HepG2 (cell line): ENCODE data around the gene SNRNP200. TPM values are rescaled to one million over a fixed set of nuclear protein-coding genes. Genes with fewer than 3 reads are reported as not detected.

Source experiments
- ATAC-seq: fragments of 200-7000 bp; cut with Tn5 transposase; 3 replicates; pipeline ENCODE4 v1.9.1; 2020; ENCODE audit warnings: mild to moderate bottlenecking, moderate library complexity
- BruUV-seq: library from RNA; stranded (reverse); fragments of 400-500 nt; replicated peaks from 2 replicates; lab custom pipeline; 2021; lab: Mats Ljungman, UMichigan
- CTCF ChIA-PET: fragments of 300-600 bp; formaldehyde crosslinking; extraction: SDS; loops from one replicate; lab custom pipeline; 2021; ENCODE audit warnings: low total read pairs, inconsistent platforms, low intra/inter-chr PET ratio; lab: Yijun Ruan, JAX
- POLR2A ChIA-PET: fragments of 350-600 bp; sonication (Branson Sonifier 250); formaldehyde crosslinking; loops from one replicate; lab custom pipeline; 2020; ENCODE audit warnings: antibody characterized with exemption, inconsistent platforms; lab: Yijun Ruan, JAX
- DNase-seq: peaks from one replicate; pipeline ENCODE4 v3.0.0-alpha.2; 2015; ENCODE audit warnings: low spot score
- FAIRE-seq: peaks from 3 replicates; lab custom pipeline; 2011; peaks lifted over from hg19 to GRCh38; lab: Jason Lieb, UNC
- H2AFZ ChIP-seq: one replicate; pipeline ENCODE4 v1.6.1; 2011; ENCODE audit warnings: low read length, inconsistent platforms
- H3K27ac ChIP-seq: fragments of 300-600 bp; 3 replicates; pipeline ENCODE4 v1.8.0; 2011; ENCODE audit warnings: mixed run types, mild to moderate bottlenecking, mixed read lengths, low read length, inconsistent platforms; ENCODE audit not compliant: insufficient read depth; ENCODE audit errors: extremely low read length
- H3K27me3 ChIP-seq, 2 experiments: fragments of 200-600 bp in 1 of 2; 2 replicates in 1 of 2; 3 replicates in 1 of 2; pipeline versions ENCODE4 v1.6.0 to v1.8.0; 2011; ENCODE audit warnings: low read length in 2 of 2, mild to moderate bottlenecking in 2 of 2, moderate library complexity in 2 of 2, inconsistent platforms in 1 of 2; ENCODE audit not compliant: insufficient read depth in 2 of 2, control insufficient read depth in 1 of 2
- H3K36me3 ChIP-seq, 2 experiments: fragments of 200-600 bp in 1 of 2; replicated peaks in 1 of 2; 2 replicates in 1 of 2; 3 replicates in 1 of 2; pipeline versions ENCODE4 v1.5.1 to v1.8.0; 2011; ENCODE audit warnings: low read length in 2 of 2, inconsistent platforms in 1 of 2; ENCODE audit not compliant: insufficient read depth in 2 of 2, control insufficient read depth in 1 of 2
- H3K4me1 ChIP-seq: 2 replicates; pipeline ENCODE4 v1.5.1; 2012; ENCODE audit warnings: low read length, inconsistent platforms; ENCODE audit not compliant: insufficient read depth
- H3K4me2 ChIP-seq: 2 replicates; pipeline ENCODE4 v1.6.0; 2011; ENCODE audit warnings: low read depth, low read length, inconsistent platforms
- H3K4me3 ChIP-seq, 3 experiments: fragments of 200-600 bp in 1 of 3; sonication (generic), shearing (Covaris generic) in 1 of 3; replicated peaks in 1 of 3; 2 replicates each; pipeline ENCODE4 v1.5.1; 2011 to 2016; ENCODE audit warnings: low read length in 3 of 3, inconsistent platforms in 2 of 3, low read depth in 2 of 3, mild to moderate bottlenecking in 2 of 3, control low read depth in 1 of 3, mixed read lengths in 1 of 3; ENCODE audit not compliant: insufficient read depth in 1 of 3
- H3K79me2 ChIP-seq: one replicate; pipeline ENCODE4 v1.6.1; 2011; ENCODE audit warnings: low read length, inconsistent platforms; ENCODE audit not compliant: insufficient read depth
- H3K9ac ChIP-seq: 2 replicates; pipeline ENCODE4 v1.6.0; 2011; ENCODE audit warnings: mild to moderate bottlenecking, low read depth, low read length, inconsistent platforms; ENCODE audit not compliant: insufficient read depth
- H3K9me3 ChIP-seq: 2 replicates; pipeline ENCODE4 v1.5.1; 2012; ENCODE audit warnings: mild to moderate bottlenecking, low read length
- H4K20me1 ChIP-seq: 2 replicates; pipeline ENCODE4 v1.6.0; 2011; ENCODE audit warnings: inconsistent platforms, mild to moderate bottlenecking, low read length, moderate library complexity; ENCODE audit not compliant: insufficient read depth
- BORCS8-MEF2B ChIP-seq: sonication (generic); formaldehyde crosslinking; IDR thresholded peaks from 2 replicates; pipeline ENCODE4 v1.8.0; 2022; ENCODE audit warnings: mild to moderate bottlenecking, missing genetic modification reagents
- CHD4 ChIP-seq: fragments of 200-600 bp; sonication (generic); IDR thresholded peaks from 2 replicates; pipeline ENCODE4 v1.7.0; 2017; ENCODE audit warnings: mild to moderate bottlenecking, low read length, borderline replicate concordance
- DMTF1 ChIP-seq: sonication (generic); formaldehyde crosslinking; IDR thresholded peaks from 2 replicates; pipeline ENCODE4 v1.4.0; 2020; ENCODE audit warnings: mild to moderate bottlenecking, missing genetic modification reagents
- GTF3A ChIP-seq: sonication (generic); formaldehyde crosslinking; conservative IDR thresholded peaks from 2 replicates; pipeline ENCODE4 v1.4.0; 2020; ENCODE audit warnings: mild to moderate bottlenecking, missing genetic modification reagents
- HMGXB3 ChIP-seq: sonication (generic); formaldehyde crosslinking; IDR thresholded peaks from 2 replicates; pipeline ENCODE4 v1.4.0; 2020; ENCODE audit warnings: missing genetic modification reagents, borderline replicate concordance
- IKZF5 ChIP-seq: IDR thresholded peaks from 2 replicates; pipeline ENCODE4 v1.6.1; 2018; ENCODE audit warnings: missing genetic modification reagents, mild to moderate bottlenecking, missing compliant biosample characterization
- NFYB ChIP-seq: sonication (generic); formaldehyde crosslinking; IDR thresholded peaks from 2 replicates; pipeline ENCODE4 v1.4.0; 2020; ENCODE audit warnings: missing genetic modification reagents
- NR3C1 ChIP-seq: sonication (generic); formaldehyde crosslinking; IDR thresholded peaks from 2 replicates; pipeline ENCODE4 v1.4.0; 2020; ENCODE audit warnings: missing genetic modification reagents
- SNAPC5 ChIP-seq: sonication (generic); formaldehyde crosslinking; IDR thresholded peaks from 2 replicates; pipeline ENCODE4 v1.8.1; 2023; ENCODE audit warnings: mild to moderate bottlenecking, missing genetic modification reagents, borderline replicate concordance
- TAF15 ChIP-seq: fragments of 200-400 bp; formaldehyde crosslinking; IDR thresholded peaks from one replicate; pipeline ENCODE4 v1.6.1; 2018; ENCODE audit warnings: mild to moderate bottlenecking, low read depth, low read length; ENCODE audit not compliant: poor library complexity, severe bottlenecking
- THRA ChIP-seq: sonication (generic); formaldehyde crosslinking; IDR thresholded peaks from 2 replicates; pipeline ENCODE4 v1.4.0; 2020; ENCODE audit warnings: missing genetic modification reagents, borderline replicate concordance
- TSC22D2 ChIP-seq: sonication (generic); formaldehyde crosslinking; IDR thresholded peaks from 2 replicates; pipeline ENCODE4 v1.5.1; 2020; ENCODE audit warnings: missing genetic modification reagents, mild to moderate bottlenecking, borderline replicate concordance
- ZNF607 ChIP-seq: sonication (generic); formaldehyde crosslinking; IDR thresholded peaks from 2 replicates; pipeline ENCODE4 v1.5.1; 2020; ENCODE audit warnings: missing genetic modification reagents, mild to moderate bottlenecking, borderline replicate concordance
- ZNF629 ChIP-seq: sonication (generic); formaldehyde crosslinking; conservative IDR thresholded peaks from 2 replicates; pipeline ENCODE4 v1.5.0; 2020; ENCODE audit warnings: missing genetic modification reagents
- ZNF672 ChIP-seq: sonication (generic); formaldehyde crosslinking; IDR thresholded peaks from 2 replicates; pipeline ENCODE4 v1.8.1; 2022; ENCODE audit warnings: missing genetic modification reagents
- ZNF83 ChIP-seq: sonication (generic); formaldehyde crosslinking; IDR thresholded peaks from 2 replicates; pipeline ENCODE4 v1.4.0; 2020; ENCODE audit warnings: missing genetic modification reagents, mild to moderate bottlenecking, borderline replicate concordance
- WGBS: methylation state at CpG from one replicate; pipeline ENCODE4 v1.1.6; 2017; ENCODE audit warnings: low lambda C conversion rate; 5-methylcytosine and 5-hydroxymethylcytosine counted together
- in situ Hi-C: cut with HindIII; loops from 2 replicates; pipeline ENCODE4 v1.10.0; 2017; ENCODE audit warnings: low pct_unique_long_range_greater_than_20kb; ENCODE audit not compliant: extremely low pct_ligation_motif_present
- intact Hi-C: fragments of 100-400 bp; cut with micrococcal nuclease; formaldehyde crosslinking; loops from one replicate; pipeline ENCODE4 v1.10.0; 2022; ENCODE audit not compliant: unreplicated experiment
- polyA plus RNA-seq, 8 experiments: library from polyadenylated mRNA; depleted of rRNA in 3 of 8; stranded (reverse) in 7 of 8; unstranded in 1 of 8; fragments of >200 nt; fragmentation: Illumina TruSeq in 4 of 8; extraction: Trizol in 4 of 8; gene quantifications; 2 replicates each; pipeline versions ENCODE4 v1.2.1 to v1.2.3, GENCODE V29; 2011 to 2016; ENCODE audit warnings: low read depth in 4 of 8, missing spikeins in 1 of 8, mixed read lengths in 1 of 8; ENCODE audit not compliant: insufficient read depth in 1 of 8
- total RNA-seq, 5 experiments: library from RNA; depleted of rRNA; stranded (reverse); fragments of >200 nt; fragmentation: Illumina TruSeq; extraction: Trizol; gene quantifications; 2 replicates each; pipeline ENCODE4 v1.2.3, GENCODE V29; 2016; ENCODE audit warnings: low read depth in 1 of 5

Gene SNRNP200
- total and polyA plus RNA-seq, 2 of the 13 experiments (the other 11 are each of a cell fraction or from before 2014, with no cell fraction given): 99.0 to 232 TPM

GRCh38 chr2:96315005-96315399, 9.7 kb upstream of the SNRNP200 start:
- H3K4me2 ChIP-seq: no peak overlapping the region
- DNase-seq: no peak
- in situ Hi-C loops: no loop called here
- no peak for TF ChIP-seq SNAPC5
- no peak for TF ChIP-seq BORCS8-MEF2B
- TF ChIP-seq DMTF1 (CRISPR knock-in tag): no peak
- no peak for TF ChIP-seq ZNF607 (CRISPR knock-in tag)
- no peak for TF ChIP-seq ZNF672 (CRISPR knock-in tag)
- TF ChIP-seq THRA (CRISPR knock-in tag): no peak
- TF ChIP-seq CHD4: no peak
- no peak for TF ChIP-seq TSC22D2
- no peak for TF ChIP-seq GTF3A (CRISPR knock-in tag)
- no peak for TF ChIP-seq NFYB
- TF ChIP-seq HMGXB3 (CRISPR knock-in tag): no peak
- TF ChIP-seq ZNF629 (CRISPR knock-in tag): no peak
- no peak for TF ChIP-seq TAF15
- no peak for TF ChIP-seq NR3C1 (CRISPR knock-in tag)
- no peak for TF ChIP-seq IKZF5 (CRISPR knock-in tag)
- TF ChIP-seq ZNF83: no peak

More at GRCh38 chr2:96315005-96315399, 9.7 kb upstream of the SNRNP200 start:
- ChIA-PET POLR2A (interaction anchor here (1.9 kb wide), 1 partner anchor 10 kb away, joined by 11 read pairs; the partner anchor contains the start of gene SNRNP200), CTCF (no interaction called here)
- H3K79me2 ChIP-seq: no peaks in the 10 kb centered on the region
- no peaks in the 10 kb centered on the region for H4K20me1 ChIP-seq
- WGBS: 23% methylated on average over 3 of the region's 3 CpGs
- BruUV-seq: no TSS peak
- peaks cover 40% of the 10 kb centered on the region for H3K4me1 ChIP-seq
- H2AFZ ChIP-seq: no peak overlapping the region
- no peak overlapping the region for H3K27ac ChIP-seq
- H3K36me3 ChIP-seq: no peaks in the 10 kb centered on the region
- H3K9ac ChIP-seq: no peak overlapping the region
- ATAC-seq: no peak
- intact Hi-C loops: no loop called here
- H3K4me3 ChIP-seq: no peak overlapping the region
- no peaks in the 10 kb centered on the region; a peak in 1 of 5 replicates for H3K27me3 ChIP-seq
- no peak for FAIRE-seq
- H3K9me3 ChIP-seq: no peaks in the 10 kb centered on the region
